Neural cell (in vitro differentiated cells): Measurements from ENCODE around the gene GNG12. TPM values are rescaled to one million over a fixed set of nuclear protein-coding genes. Genes with fewer than 3 reads are reported as not detected.

Experiments
- H2AFZ ChIP-seq: fragments of 200-600, 300-800 bp; sonication (generic), shearing (Covaris generic); 2 replicates; pipeline ENCODE4 v1.6.0; 2014; ENCODE audit warnings: low read depth, mild to moderate bottlenecking, antibody characterized with exemption, low read length, moderate library complexity
- H3F3A ChIP-seq: fragments of 200-600 bp; shearing (Covaris generic); 2 replicates; pipeline ENCODE4 v1.6.1; 2016; ENCODE audit warnings: mild to moderate bottlenecking, moderate library complexity, mixed read lengths, antibody characterized with exemption, low read length; ENCODE audit not compliant: insufficient read depth, poor library complexity, severe bottlenecking
- H3K27ac ChIP-seq: fragments of 200-600, 300-800 bp; sonication (generic), shearing (Covaris generic); 2 replicates; pipeline ENCODE4 v1.5.1; 2014; ENCODE audit warnings: mild to moderate bottlenecking, low read length, moderate library complexity
- H3K27me3 ChIP-seq: fragments of 300-800, 200-600 bp; sonication (generic), shearing (Covaris generic); 2 replicates; pipeline ENCODE4 v1.6.0; 2014; ENCODE audit warnings: mild to moderate bottlenecking, low read depth, low read length, moderate library complexity; ENCODE audit not compliant: insufficient read depth
- H3K36me3 ChIP-seq: fragments of 300-800, 200-600 bp; sonication (generic), shearing (Covaris generic); 2 replicates; pipeline ENCODE4 v1.5.1; 2014; ENCODE audit warnings: mild to moderate bottlenecking, antibody characterized with exemption, low read length, moderate library complexity; ENCODE audit not compliant: insufficient read depth
- H3K4me2 ChIP-seq: fragments of 300-800, 200-600 bp; sonication (generic), shearing (Covaris generic); 2 replicates; pipeline ENCODE4 v1.6.0; 2014; ENCODE audit warnings: mild to moderate bottlenecking, low read length
- H3K4me3 ChIP-seq: fragments of 300-800, 200-600 bp; sonication (generic), shearing (Covaris generic); 2 replicates; pipeline ENCODE4 v1.5.1; 2014; ENCODE audit warnings: mild to moderate bottlenecking, low read length, moderate library complexity
- H3K79me2 ChIP-seq: fragments of 200-600 bp; shearing (Covaris generic); replicated peaks from 2 replicates; pipeline ENCODE4 v1.6.0; 2014; ENCODE audit warnings: mild to moderate bottlenecking, low read length, moderate library complexity; ENCODE audit not compliant: insufficient read depth
- H3K9ac ChIP-seq: fragments of 300-800, 200-600 bp; sonication (generic), shearing (Covaris generic); 2 replicates; pipeline ENCODE4 v1.6.1; 2016; ENCODE audit warnings: mild to moderate bottlenecking, low read length, mixed read lengths
- H3K9me2 ChIP-seq: fragments of 200-600 bp; shearing (Covaris generic); 2 replicates; pipeline ENCODE4 v1.6.1; 2016; ENCODE audit warnings: mild to moderate bottlenecking, low read length, mixed read lengths; ENCODE audit not compliant: insufficient read depth
- H3K9me3 ChIP-seq: fragments of 200-600, 300-800 bp; sonication (generic), shearing (Covaris generic); 2 replicates; pipeline ENCODE4 v1.6.1; 2016; ENCODE audit warnings: mild to moderate bottlenecking, mixed run types, low read length, moderate library complexity, mixed read lengths
- H4K20me1 ChIP-seq: fragments of 200-600 bp; shearing (Covaris generic); 2 replicates; pipeline ENCODE4 v1.6.1; 2016; ENCODE audit warnings: mild to moderate bottlenecking, mixed run types; ENCODE audit not compliant: insufficient read depth
- EP300 ChIP-seq: fragments of 450-650 bp; conservative IDR thresholded peaks from 2 replicates; pipeline ENCODE4 v1.6.1; 2014; ENCODE audit warnings: antibody characterized with exemption, mild to moderate bottlenecking, moderate library complexity; ENCODE audit not compliant: poor library complexity, severe bottlenecking
- EZH2 ChIP-seq: fragments of 200-600, 300-800 bp; shearing (Covaris generic), sonication (generic); IDR thresholded peaks from 2 replicates; pipeline ENCODE4 v1.6.1; 2014; ENCODE audit warnings: antibody characterized with exemption, low read length, borderline replicate concordance, mild to moderate bottlenecking; ENCODE audit not compliant: insufficient read depth, poor library complexity, severe bottlenecking
- MXI1 ChIP-seq: fragments of 450-650 bp; conservative IDR thresholded peaks from 2 replicates; pipeline ENCODE4 v1.6.1; 2014; ENCODE audit warnings: antibody characterized with exemption, mild to moderate bottlenecking; ENCODE audit not compliant: poor library complexity, severe bottlenecking
- POLR2AphosphoS5 ChIP-seq: IDR thresholded peaks from 2 replicates; pipeline ENCODE4 v1.6.1; 2012
- RAD21 ChIP-seq: fragments of 450-650 bp; conservative IDR thresholded peaks from 2 replicates; pipeline ENCODE4 v1.6.1; 2014; ENCODE audit warnings: antibody characterized with exemption, mild to moderate bottlenecking, moderate library complexity
- SMC3 ChIP-seq: fragments of 450-650 bp; conservative IDR thresholded peaks from 2 replicates; pipeline ENCODE4 v1.6.1; 2014; ENCODE audit warnings: antibody characterized with exemption, mild to moderate bottlenecking, moderate library complexity; ENCODE audit not compliant: poor library complexity
- TAF1 ChIP-seq: IDR thresholded peaks from 2 replicates; pipeline ENCODE4 v1.6.1; 2012; ENCODE audit warnings: low read depth
- polyA plus RNA-seq: library from polyadenylated mRNA; depleted of rRNA; stranded (reverse); fragments of >200 nt; gene quantifications from 2 replicates; pipeline ENCODE4 v1.2.3, GENCODE V29; 2014
- TF ChIP-seq, protein P1 (sequence below): fragments of 450-650 bp; IDR thresholded peaks from 2 replicates; pipeline ENCODE4 v1.5.1; 2014; ENCODE audit warnings: antibody characterized with exemption, mild to moderate bottlenecking, moderate library complexity; ENCODE audit not compliant: poor library complexity, severe bottlenecking
- TF ChIP-seq, protein P2 (sequence below): IDR thresholded peaks from 2 replicates; pipeline ENCODE4 v1.6.1; 2012; ENCODE audit warnings: borderline replicate concordance

Gene GNG12
- polyA plus RNA-seq, 1 donor from 2014 or later: 0.35 TPM

DNA sequence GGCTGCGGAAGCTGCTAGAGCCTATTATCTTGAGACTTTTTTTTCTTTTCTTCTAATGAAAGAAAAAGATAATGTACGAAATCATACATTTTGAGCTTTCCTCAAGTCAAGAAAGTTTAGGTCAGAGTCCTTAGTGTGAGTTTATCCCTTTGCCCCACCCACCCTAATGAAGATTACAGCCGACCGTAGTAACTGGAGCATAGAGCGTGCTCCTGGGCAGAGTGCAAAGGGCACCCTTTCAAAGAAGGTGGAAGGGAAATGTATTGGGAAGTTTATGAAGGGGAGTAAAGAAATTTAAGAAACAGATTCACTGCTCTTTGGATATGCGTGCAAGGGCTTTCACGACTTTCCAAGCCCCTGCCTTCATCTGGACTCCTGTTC lies 17.2 kb downstream of the GNG12 start:
- H3K27me3 ChIP-seq: no peaks in the 10 kb centered on the region
- TF ChIP-seq, protein P1, sequence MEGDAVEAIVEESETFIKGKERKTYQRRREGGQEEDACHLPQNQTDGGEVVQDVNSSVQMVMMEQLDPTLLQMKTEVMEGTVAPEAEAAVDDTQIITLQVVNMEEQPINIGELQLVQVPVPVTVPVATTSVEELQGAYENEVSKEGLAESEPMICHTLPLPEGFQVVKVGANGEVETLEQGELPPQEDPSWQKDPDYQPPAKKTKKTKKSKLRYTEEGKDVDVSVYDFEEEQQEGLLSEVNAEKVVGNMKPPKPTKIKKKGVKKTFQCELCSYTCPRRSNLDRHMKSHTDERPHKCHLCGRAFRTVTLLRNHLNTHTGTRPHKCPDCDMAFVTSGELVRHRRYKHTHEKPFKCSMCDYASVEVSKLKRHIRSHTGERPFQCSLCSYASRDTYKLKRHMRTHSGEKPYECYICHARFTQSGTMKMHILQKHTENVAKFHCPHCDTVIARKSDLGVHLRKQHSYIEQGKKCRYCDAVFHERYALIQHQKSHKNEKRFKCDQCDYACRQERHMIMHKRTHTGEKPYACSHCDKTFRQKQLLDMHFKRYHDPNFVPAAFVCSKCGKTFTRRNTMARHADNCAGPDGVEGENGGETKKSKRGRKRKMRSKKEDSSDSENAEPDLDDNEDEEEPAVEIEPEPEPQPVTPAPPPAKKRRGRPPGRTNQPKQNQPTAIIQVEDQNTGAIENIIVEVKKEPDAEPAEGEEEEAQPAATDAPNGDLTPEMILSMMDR: no peak
- TF ChIP-seq SMC3 (no peak), EP300 (no peak), RAD21 (no peak), EZH2 (no peak), POLR2AphosphoS5 (no peak), MXI1 (no peak), TAF1 (no peak)
- TF ChIP-seq, protein P2, sequence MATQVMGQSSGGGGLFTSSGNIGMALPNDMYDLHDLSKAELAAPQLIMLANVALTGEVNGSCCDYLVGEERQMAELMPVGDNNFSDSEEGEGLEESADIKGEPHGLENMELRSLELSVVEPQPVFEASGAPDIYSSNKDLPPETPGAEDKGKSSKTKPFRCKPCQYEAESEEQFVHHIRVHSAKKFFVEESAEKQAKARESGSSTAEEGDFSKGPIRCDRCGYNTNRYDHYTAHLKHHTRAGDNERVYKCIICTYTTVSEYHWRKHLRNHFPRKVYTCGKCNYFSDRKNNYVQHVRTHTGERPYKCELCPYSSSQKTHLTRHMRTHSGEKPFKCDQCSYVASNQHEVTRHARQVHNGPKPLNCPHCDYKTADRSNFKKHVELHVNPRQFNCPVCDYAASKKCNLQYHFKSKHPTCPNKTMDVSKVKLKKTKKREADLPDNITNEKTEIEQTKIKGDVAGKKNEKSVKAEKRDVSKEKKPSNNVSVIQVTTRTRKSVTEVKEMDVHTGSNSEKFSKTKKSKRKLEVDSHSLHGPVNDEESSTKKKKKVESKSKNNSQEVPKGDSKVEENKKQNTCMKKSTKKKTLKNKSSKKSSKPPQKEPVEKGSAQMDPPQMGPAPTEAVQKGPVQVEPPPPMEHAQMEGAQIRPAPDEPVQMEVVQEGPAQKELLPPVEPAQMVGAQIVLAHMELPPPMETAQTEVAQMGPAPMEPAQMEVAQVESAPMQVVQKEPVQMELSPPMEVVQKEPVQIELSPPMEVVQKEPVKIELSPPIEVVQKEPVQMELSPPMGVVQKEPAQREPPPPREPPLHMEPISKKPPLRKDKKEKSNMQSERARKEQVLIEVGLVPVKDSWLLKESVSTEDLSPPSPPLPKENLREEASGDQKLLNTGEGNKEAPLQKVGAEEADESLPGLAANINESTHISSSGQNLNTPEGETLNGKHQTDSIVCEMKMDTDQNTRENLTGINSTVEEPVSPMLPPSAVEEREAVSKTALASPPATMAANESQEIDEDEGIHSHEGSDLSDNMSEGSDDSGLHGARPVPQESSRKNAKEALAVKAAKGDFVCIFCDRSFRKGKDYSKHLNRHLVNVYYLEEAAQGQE: no peak
- H3K9me3 ChIP-seq: no peaks in the 10 kb centered on the region
- H3K79me2 ChIP-seq: no peaks in the 10 kb centered on the region
- H3F3A ChIP-seq: no peaks in the 10 kb centered on the region
- no peak overlapping the region for H3K9ac ChIP-seq
- no peak overlapping the region for H3K4me3 ChIP-seq
- no peaks in the 10 kb centered on the region for H3K36me3 ChIP-seq
- H2AFZ ChIP-seq: no peak overlapping the region
- no peaks in the 10 kb centered on the region for H3K9me2 ChIP-seq
- H4K20me1 ChIP-seq: no peaks in the 10 kb centered on the region
- no peak overlapping the region for H3K4me2 ChIP-seq
- H3K27ac ChIP-seq: no peak overlapping the region

DNA sequence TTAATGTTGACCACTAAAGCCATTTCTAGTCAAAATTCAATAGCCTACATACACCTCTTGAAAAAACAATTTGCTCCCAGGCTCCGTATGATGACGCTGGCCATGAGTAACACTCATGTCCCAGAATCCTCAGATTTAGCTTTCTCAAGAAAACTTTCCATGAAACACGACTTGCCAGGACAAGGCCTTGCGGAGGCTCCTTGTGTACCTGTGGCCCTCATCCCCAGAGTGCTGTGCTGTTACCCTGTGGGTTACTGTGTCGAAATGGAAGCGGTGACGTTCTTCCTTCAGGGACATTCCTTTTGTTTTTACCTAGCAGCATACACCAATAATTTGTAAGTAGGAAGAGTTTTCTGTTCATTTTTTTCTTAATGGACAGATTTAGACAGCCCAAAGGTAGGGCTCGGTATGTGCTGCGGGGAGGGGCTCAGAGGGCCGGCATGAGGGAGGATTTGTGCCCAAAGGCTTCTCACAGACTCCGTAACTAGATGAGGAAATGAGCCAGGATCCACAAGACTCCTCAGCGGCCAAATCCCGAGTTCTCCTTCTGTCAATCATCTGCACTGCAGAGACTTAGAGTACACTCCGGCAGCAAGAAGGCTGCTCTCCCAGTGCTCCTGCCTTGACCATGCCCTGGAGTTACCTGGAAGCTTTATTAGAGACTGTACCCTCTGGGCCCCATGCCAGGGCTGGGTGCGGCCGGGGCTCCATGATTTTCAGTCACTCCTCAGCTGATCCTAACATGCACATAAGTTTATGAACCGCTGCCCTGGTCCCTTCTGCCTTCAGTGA lies 17.8 kb downstream of the GNG12 start:
- TF ChIP-seq EP300 (no peak), SMC3 (no peak), MXI1 (no peak), TAF1 (no peak)
- TF ChIP-seq, protein P1: no peak
- Histone ChIP-seq H4K20me1 (no peaks in the 10 kb centered on the region), H3K79me2 (no peaks in the 10 kb centered on the region), H3K9me2 (no peaks in the 10 kb centered on the region), H3K36me3 (no peaks in the 10 kb centered on the region), H3K4me3 (no peak overlapping the region), H3K9me3 (no peaks in the 10 kb centered on the region), H3K27me3 (no peaks in the 10 kb centered on the region), H3K27ac (no peak overlapping the region), H3F3A (no peaks in the 10 kb centered on the region), H2AFZ (no peak overlapping the region), H3K4me2 (no peak overlapping the region), H3K9ac (no peak overlapping the region)
